ENCODE data around the gene RCAN1. TPM values are rescaled to one million over a fixed set of nuclear protein-coding genes. Genes with fewer than 3 reads are reported as not detected.
A peak's percentile ranks its signal among the peaks of the same experiment; 100 is the strongest.

Gene RCAN1
- total RNA-seq, 1 donor from 2014 or later, result 13.0 TPM

DNA sequence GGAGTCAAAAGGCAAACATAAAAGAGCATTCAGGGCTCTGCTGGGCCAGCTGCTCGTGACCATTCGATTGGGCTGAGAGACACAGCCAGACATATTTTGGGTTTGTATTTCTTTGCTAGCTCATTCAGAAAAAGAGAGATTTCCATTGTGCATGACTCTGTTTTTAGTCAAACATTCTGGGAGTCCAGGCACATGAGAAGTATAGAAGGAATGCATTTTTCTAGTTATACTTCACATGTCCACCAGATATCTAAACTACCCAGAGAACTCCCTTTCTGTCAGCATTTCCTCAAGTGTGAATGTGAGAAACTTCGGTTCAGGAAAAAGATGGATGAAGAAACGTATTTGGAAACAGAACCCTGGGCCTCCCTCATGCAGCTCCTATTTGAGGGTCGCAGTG, 96.6 kb downstream of the RCAN1 start:
- H3K4me1 Mint-ChIP-seq, result peaks cover 22% of the 10 kb centered on the region
- peaks cover 17% of the 10 kb centered on the region for H3K36me3 Mint-ChIP-seq (ENCODE audit: low read depth)
- H3K9me3 Mint-ChIP-seq, result no peaks in the 10 kb centered on the region
- H3K27me3 Mint-ChIP-seq (ENCODE audit: low read depth), result no peaks in the 10 kb centered on the region
- no peak overlapping the region for H3K27ac Mint-ChIP-seq (ENCODE audit: unreplicated experiment)
- TF ChIP-seq, protein P1, sequence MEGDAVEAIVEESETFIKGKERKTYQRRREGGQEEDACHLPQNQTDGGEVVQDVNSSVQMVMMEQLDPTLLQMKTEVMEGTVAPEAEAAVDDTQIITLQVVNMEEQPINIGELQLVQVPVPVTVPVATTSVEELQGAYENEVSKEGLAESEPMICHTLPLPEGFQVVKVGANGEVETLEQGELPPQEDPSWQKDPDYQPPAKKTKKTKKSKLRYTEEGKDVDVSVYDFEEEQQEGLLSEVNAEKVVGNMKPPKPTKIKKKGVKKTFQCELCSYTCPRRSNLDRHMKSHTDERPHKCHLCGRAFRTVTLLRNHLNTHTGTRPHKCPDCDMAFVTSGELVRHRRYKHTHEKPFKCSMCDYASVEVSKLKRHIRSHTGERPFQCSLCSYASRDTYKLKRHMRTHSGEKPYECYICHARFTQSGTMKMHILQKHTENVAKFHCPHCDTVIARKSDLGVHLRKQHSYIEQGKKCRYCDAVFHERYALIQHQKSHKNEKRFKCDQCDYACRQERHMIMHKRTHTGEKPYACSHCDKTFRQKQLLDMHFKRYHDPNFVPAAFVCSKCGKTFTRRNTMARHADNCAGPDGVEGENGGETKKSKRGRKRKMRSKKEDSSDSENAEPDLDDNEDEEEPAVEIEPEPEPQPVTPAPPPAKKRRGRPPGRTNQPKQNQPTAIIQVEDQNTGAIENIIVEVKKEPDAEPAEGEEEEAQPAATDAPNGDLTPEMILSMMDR (conservative IDR thresholded peaks at IDR 0.05), result no peak
- DNase-seq (ENCODE audit: low read depth, low spot score), result no peak
- no peak overlapping the region for H3K4me3 Mint-ChIP-seq

DNA sequence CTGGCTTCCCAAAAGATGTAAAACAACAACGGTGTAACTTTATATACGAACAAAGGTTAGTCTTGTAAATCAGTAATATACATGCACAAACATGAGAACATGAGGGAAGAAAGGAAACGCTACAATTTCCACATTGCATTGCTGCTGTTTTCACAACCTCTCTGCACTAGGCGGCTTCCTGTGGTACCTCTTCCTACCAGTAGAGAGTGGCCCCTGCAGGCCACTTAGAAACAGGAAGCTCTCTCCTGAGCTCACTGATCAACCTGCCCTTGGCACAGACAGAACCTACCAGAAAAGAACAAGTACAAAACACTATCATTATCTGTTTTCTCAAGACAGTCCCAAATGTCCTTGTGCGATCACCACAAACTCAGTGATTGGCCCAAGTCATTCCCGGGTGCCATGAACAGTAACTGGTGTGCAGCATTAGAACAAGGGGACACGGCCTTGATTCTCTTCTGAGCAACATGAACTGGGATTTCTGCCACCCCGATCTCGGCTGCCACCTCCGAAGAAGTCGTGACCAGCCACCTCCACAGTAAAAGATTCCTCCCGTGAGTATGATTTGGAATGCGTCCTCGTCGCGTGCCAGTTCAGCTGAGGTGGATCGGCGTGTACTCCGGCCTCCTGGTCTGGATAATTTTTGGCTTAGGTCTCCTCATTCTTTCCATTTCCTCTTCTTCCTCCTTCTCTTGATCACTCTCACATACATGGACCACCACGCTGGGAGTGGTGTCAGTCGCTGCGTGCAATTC, 97.2 kb downstream of the RCAN1 start:
- H3K4me3 Mint-ChIP-seq, result no peak overlapping the region
- peaks cover 16% of the 10 kb centered on the region for H3K4me1 Mint-ChIP-seq
- H3K36me3 Mint-ChIP-seq (ENCODE audit: low read depth), result peaks cover 17% of the 10 kb centered on the region
- no peak overlapping the region for H3K27ac Mint-ChIP-seq (ENCODE audit: unreplicated experiment)
- H3K27me3 Mint-ChIP-seq (ENCODE audit: low read depth), result no peaks in the 10 kb centered on the region
- TF ChIP-seq, protein P1 (conservative IDR thresholded peaks at IDR 0.05), result peak; percentile 32
- H3K9me3 Mint-ChIP-seq, result no peaks in the 10 kb centered on the region
- no peak for DNase-seq (ENCODE audit: low read depth, low spot score)

GRCh38 chr21:34517039-34517438, 97.9 kb downstream of the RCAN1 start:
- DNase-seq (ENCODE audit: low read depth, low spot score), result no peak
- Mint-ChIP-seq H3K27ac (ENCODE audit: unreplicated experiment) (no peak overlapping the region), H3K27me3 (ENCODE audit: low read depth) (no peaks in the 10 kb centered on the region), H3K4me3 (no peak overlapping the region), H3K9me3 (no peaks in the 10 kb centered on the region), H3K36me3 (ENCODE audit: low read depth) (peaks cover 17% of the 10 kb centered on the region), H3K4me1 (peaks cover 12% of the 10 kb centered on the region)
- TF ChIP-seq, protein P1 (conservative IDR thresholded peaks at IDR 0.05), result no peak

GRCh38 chr21:34514576-34515115, 100.3 kb downstream of the RCAN1 start:
- H3K4me1 Mint-ChIP-seq, result peaks cover 5% of the 10 kb centered on the region
- H3K4me3 Mint-ChIP-seq, result no peak overlapping the region
- no peaks in the 10 kb centered on the region for H3K27me3 Mint-ChIP-seq (ENCODE audit: low read depth)
- TF ChIP-seq, protein P1 (conservative IDR thresholded peaks at IDR 0.05), result no peak
- H3K27ac Mint-ChIP-seq (ENCODE audit: unreplicated experiment), result no peak overlapping the region
- H3K36me3 Mint-ChIP-seq (ENCODE audit: low read depth), result peaks cover 10% of the 10 kb centered on the region
- no peaks in the 10 kb centered on the region for H3K9me3 Mint-ChIP-seq
- DNase-seq (ENCODE audit: low read depth, low spot score), result no peak

DNA sequence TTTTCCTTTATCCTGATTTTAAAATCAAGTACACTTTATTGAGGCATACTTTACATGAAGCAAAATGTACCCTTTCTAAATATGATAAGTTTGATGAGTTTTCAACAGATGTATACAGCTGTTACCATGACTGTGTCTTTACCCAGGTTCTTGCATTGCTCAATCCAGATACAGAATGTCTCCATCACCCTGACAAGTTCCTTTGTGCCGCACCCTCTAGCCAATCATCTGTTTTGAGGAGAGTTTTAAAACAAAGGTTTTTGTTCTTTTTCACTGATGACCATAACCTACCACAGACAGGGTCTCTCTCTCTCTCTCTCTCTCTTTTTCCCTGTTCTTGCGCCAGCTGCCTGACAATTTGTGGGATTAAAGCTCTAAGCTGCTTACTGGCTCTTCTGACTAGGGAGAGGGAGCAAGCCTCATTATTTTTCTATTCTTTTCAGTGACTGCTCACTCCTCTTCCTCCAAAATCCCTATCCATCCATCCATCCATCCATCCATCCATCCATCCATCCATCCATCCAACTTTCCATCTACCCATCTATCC, 101.7 kb downstream of the RCAN1 start:
- Mint-ChIP-seq H3K4me1 (peaks cover 4% of the 10 kb centered on the region), H3K27ac (ENCODE audit: unreplicated experiment) (no peak overlapping the region), H3K9me3 (no peaks in the 10 kb centered on the region), H3K27me3 (ENCODE audit: low read depth) (no peaks in the 10 kb centered on the region), H3K36me3 (ENCODE audit: low read depth) (peaks cover 7% of the 10 kb centered on the region), H3K4me3 (no peak overlapping the region)
- DNase-seq (ENCODE audit: low read depth, low spot score), result no peak
- TF ChIP-seq, protein P1 (conservative IDR thresholded peaks at IDR 0.05), result no peak
